Lower leg skin (tissue), 3 donors: ENCODE measurements around the gene EDN3.

Experiments
- POLR2A ChIP-seq, 2 donors: fragments of 450-650 bp; IDR thresholded peaks; one replicate each; pipeline ENCODE4 v1.6.1; 2016 to 2017; ENCODE audit warnings: antibody characterized with exemption in 2 of 2, mild to moderate bottlenecking in 1 of 2, moderate library complexity in 1 of 2
- TF ChIP-seq, protein P1 (sequence below), 3 donors: fragments of 450-650 bp; IDR thresholded peaks; one replicate each; pipeline ENCODE4 v1.5.1; 2016; ENCODE audit warnings: antibody characterized with exemption in 3 of 3, mild to moderate bottlenecking in 3 of 3, moderate library complexity in 2 of 3

DNA sequence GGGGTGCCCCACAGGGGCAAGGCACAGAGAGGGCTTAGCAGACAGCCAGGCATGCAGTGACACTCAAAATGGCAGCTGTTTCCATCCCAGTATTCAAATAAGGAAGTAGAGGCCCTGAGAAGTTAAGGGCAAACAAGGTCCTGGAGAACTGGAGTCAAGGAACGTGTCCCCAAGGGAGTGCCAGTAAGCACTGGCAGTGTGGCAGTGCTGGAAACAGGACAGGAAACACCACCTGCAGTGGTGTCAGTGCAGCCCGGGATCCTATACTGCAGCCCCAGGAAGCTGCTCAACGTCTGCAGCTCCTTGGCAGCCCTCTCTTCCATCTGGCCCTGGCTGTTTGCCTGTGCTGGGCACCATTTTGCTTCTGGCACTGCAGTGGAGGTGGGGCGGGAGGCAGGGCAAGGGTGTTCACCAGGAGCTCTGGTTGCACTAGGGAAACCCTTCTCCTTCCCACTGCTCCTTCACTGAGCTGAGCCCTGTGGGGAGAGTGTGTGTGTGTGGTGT lies 56.3 kb downstream of the EDN3 start:
- TF ChIP-seq, protein P1, sequence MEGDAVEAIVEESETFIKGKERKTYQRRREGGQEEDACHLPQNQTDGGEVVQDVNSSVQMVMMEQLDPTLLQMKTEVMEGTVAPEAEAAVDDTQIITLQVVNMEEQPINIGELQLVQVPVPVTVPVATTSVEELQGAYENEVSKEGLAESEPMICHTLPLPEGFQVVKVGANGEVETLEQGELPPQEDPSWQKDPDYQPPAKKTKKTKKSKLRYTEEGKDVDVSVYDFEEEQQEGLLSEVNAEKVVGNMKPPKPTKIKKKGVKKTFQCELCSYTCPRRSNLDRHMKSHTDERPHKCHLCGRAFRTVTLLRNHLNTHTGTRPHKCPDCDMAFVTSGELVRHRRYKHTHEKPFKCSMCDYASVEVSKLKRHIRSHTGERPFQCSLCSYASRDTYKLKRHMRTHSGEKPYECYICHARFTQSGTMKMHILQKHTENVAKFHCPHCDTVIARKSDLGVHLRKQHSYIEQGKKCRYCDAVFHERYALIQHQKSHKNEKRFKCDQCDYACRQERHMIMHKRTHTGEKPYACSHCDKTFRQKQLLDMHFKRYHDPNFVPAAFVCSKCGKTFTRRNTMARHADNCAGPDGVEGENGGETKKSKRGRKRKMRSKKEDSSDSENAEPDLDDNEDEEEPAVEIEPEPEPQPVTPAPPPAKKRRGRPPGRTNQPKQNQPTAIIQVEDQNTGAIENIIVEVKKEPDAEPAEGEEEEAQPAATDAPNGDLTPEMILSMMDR (IDR thresholded peaks at IDR 0.05), result no peak
- TF ChIP-seq POLR2A (IDR thresholded peaks at IDR 0.05), result no peak
